WTC11 (cell line): ENCODE data around the gene CCDC126.

Experiments
- KAT7 ChIP-seq: sonication (generic); formaldehyde crosslinking; IDR thresholded peaks from 2 replicates; pipeline ENCODE4 v1.8.1; 2023; ENCODE audit warnings: missing genetic modification reagents, mild to moderate bottlenecking, borderline replicate concordance
- ZNF232 ChIP-seq: sonication (generic); formaldehyde crosslinking; IDR thresholded peaks from 2 replicates; pipeline ENCODE4 v1.8.0; 2022; ENCODE audit warnings: mild to moderate bottlenecking, missing genetic modification reagents
- TF ChIP-seq, protein P1 (sequence below): fragments of 200-600 bp; IDR thresholded peaks from 2 replicates; pipeline ENCODE4 v1.8.0; 2022; ENCODE audit warnings: antibody characterized with exemption
- TF ChIP-seq, protein P2 (sequence below): fragments of 250-450 bp; sonication (Bioruptor Pico); IDR thresholded peaks from 2 replicates; pipeline ENCODE4 v2.1.2; 2022; ENCODE audit warnings: mild to moderate bottlenecking, moderate library complexity
- TF ChIP-seq, protein P3 (sequence below): sonication (generic); formaldehyde crosslinking; IDR thresholded peaks from 2 replicates; pipeline ENCODE4 v1.8.0; 2022; ENCODE audit warnings: mild to moderate bottlenecking, missing genetic modification reagents
- TF ChIP-seq, protein P4 (sequence below): sonication (generic); formaldehyde crosslinking; IDR thresholded peaks from 2 replicates; pipeline ENCODE4 v1.8.1; 2022; ENCODE audit warnings: mild to moderate bottlenecking, missing genetic modification reagents, moderate library complexity, borderline replicate concordance
- TF ChIP-seq, protein P5 (sequence below): sonication (generic); formaldehyde crosslinking; IDR thresholded peaks from 2 replicates; pipeline ENCODE4 v1.8.1; 2023; ENCODE audit warnings: mild to moderate bottlenecking, missing genetic modification reagents, moderate library complexity
- TF ChIP-seq, protein P6 (sequence below): sonication (generic); formaldehyde crosslinking; IDR thresholded peaks from 2 replicates; pipeline ENCODE4 v1.8.1; 2022; ENCODE audit warnings: mild to moderate bottlenecking, moderate library complexity, missing genetic modification reagents

DNA sequence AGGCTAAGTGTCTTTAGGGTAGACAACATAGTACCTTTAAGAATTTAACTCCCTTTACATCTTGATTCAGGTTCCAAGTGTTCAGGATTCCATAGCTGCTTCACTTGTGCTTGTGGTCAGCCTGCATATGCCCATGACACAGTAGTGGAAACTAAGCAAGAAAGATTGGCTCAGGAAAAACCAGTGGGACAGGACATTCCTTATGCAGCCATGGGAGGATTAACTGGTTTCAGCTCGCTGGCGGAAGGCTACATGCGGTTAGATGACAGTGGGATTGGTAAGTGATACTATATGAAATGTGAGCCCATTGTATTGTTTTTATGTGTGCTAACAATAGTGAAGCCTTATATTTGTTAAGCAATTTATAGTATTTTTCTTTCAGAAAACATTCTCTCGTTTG, 94.1 kb downstream of the CCDC126 start:
- TF ChIP-seq KAT7 (CRISPR knock-in tag) (no peak), ZNF232 (CRISPR knock-in tag) (no peak)
- TF ChIP-seq, protein P1, sequence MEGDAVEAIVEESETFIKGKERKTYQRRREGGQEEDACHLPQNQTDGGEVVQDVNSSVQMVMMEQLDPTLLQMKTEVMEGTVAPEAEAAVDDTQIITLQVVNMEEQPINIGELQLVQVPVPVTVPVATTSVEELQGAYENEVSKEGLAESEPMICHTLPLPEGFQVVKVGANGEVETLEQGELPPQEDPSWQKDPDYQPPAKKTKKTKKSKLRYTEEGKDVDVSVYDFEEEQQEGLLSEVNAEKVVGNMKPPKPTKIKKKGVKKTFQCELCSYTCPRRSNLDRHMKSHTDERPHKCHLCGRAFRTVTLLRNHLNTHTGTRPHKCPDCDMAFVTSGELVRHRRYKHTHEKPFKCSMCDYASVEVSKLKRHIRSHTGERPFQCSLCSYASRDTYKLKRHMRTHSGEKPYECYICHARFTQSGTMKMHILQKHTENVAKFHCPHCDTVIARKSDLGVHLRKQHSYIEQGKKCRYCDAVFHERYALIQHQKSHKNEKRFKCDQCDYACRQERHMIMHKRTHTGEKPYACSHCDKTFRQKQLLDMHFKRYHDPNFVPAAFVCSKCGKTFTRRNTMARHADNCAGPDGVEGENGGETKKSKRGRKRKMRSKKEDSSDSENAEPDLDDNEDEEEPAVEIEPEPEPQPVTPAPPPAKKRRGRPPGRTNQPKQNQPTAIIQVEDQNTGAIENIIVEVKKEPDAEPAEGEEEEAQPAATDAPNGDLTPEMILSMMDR, result no peak
- TF ChIP-seq, protein P2, sequence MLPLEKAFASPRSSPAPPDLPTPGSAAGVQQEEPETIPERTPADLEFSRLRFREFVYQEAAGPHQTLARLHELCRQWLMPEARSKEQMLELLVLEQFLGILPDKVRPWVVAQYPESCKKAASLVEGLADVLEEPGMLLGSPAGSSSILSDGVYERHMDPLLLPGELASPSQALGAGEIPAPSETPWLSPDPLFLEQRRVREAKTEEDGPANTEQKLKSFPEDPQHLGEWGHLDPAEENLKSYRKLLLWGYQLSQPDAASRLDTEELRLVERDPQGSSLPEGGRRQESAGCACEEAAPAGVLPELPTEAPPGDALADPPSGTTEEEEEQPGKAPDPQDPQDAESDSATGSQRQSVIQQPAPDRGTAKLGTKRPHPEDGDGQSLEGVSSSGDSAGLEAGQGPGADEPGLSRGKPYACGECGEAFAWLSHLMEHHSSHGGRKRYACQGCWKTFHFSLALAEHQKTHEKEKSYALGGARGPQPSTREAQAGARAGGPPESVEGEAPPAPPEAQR (CRISPR knock-in tag), result no peak
- TF ChIP-seq, protein P3, sequence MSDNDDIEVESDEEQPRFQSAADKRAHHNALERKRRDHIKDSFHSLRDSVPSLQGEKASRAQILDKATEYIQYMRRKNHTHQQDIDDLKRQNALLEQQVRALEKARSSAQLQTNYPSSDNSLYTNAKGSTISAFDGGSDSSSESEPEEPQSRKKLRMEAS (CRISPR knock-in tag), result no peak
- TF ChIP-seq, protein P4, sequence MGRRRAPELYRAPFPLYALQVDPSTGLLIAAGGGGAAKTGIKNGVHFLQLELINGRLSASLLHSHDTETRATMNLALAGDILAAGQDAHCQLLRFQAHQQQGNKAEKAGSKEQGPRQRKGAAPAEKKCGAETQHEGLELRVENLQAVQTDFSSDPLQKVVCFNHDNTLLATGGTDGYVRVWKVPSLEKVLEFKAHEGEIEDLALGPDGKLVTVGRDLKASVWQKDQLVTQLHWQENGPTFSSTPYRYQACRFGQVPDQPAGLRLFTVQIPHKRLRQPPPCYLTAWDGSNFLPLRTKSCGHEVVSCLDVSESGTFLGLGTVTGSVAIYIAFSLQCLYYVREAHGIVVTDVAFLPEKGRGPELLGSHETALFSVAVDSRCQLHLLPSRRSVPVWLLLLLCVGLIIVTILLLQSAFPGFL, result no peak
- TF ChIP-seq, protein P5, sequence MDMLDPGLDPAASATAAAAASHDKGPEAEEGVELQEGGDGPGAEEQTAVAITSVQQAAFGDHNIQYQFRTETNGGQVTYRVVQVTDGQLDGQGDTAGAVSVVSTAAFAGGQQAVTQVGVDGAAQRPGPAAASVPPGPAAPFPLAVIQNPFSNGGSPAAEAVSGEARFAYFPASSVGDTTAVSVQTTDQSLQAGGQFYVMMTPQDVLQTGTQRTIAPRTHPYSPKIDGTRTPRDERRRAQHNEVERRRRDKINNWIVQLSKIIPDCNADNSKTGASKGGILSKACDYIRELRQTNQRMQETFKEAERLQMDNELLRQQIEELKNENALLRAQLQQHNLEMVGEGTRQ (CRISPR knock-in tag), result no peak
- TF ChIP-seq, protein P6, sequence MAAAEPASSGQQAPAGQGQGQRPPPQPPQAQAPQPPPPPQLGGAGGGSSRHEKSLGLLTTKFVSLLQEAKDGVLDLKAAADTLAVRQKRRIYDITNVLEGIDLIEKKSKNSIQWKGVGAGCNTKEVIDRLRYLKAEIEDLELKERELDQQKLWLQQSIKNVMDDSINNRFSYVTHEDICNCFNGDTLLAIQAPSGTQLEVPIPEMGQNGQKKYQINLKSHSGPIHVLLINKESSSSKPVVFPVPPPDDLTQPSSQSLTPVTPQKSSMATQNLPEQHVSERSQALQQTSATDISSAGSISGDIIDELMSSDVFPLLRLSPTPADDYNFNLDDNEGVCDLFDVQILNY (CRISPR knock-in tag), result no peak
